ENCODE results near the gene HPS6.
A peak's percentile ranks its signal among the peaks of the same experiment; 100 is the strongest.

HPS6 gene

DNA sequence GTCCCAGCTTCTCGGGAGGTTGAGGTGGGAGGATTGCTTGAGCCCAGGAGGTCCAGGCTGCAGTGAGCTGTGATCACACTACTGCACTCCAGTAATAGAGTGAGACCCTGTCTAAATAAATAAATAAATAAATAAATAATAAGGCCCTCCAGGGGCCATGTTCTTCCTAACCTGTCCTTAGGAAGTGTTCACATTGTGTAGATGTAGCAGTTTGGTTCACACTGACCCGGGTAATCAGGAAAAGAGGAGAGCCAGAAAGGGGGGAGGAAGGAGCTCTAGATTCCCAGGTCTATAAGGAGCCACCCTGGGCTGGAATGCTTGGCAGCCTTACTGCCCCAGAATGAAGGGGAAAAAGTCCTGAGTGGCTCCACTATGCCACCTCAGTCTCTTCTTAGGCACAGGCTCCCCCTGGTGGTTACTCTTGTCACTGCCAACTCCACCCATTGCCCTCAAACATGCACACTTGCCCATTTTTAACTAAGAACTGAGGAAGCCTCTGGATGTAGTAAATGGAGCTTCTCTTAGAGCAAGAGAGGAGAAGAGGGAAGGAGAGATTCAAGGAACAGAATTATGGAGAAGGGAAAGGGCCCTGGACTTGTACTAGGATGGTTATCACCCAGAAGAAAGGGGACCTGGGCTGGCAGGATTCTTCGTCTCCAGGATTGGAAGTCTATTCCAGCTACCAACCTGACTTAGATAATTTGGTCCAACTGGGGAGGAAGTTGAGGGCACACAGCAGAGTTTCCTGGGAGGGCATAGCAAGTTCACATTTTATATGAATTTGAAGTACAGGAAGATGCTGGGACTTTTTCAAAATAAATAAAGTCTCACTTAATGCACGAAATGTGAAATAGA is 7.8 kb downstream of the HPS6 start:
- DNase-seq = peak; percentile 79

GRCh38 chr10:102083541-102083940 is 18.4 kb downstream of the HPS6 start:
- DNase-seq = no peak

- no peak for DNase-seq
Observed at GRCh38 chr10:102085336-102085735, 20.2 kb downstream of the HPS6 start.

DNA sequence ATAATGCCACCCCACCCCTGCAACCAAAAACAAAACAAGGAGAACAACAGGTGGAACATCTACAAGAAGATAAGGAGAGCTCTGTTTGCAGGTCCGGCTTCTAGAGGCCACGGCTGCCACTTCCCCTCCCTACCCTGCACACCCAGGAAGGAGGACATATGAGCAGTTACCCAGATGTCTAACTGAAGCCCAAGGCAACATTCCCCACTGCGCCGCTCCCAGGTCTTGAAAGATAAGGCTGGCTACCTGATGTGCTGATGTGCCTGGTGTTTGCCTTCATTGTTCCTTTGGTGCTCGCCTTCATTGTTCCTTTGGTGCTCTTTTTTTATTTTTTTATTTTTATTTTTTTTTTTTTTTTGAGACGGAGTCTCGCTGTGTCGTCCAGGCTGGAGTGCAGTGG is 21.0 kb downstream of the HPS6 start:
- DNase-seq = no peak

DNA sequence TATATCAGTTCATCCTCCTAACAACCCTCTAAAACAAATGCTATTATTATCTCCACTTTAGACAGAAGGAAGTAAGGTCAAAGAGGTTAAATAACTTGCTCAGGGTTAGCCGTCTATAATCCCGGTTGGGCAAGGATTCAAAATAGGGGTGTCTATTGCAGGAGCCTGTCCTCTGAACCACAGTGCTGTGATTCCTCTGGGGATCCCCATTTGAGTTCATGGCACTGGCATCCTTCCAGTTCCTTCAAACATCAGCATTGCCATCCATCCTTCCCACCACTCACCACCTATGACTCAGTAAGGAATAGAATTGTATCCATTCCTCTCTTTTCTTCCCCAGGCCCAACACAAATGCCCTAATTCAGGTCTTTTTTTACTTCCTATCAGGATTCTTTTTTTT is 25.6 kb downstream of the HPS6 start:
- DNase-seq = no peak

DNA sequence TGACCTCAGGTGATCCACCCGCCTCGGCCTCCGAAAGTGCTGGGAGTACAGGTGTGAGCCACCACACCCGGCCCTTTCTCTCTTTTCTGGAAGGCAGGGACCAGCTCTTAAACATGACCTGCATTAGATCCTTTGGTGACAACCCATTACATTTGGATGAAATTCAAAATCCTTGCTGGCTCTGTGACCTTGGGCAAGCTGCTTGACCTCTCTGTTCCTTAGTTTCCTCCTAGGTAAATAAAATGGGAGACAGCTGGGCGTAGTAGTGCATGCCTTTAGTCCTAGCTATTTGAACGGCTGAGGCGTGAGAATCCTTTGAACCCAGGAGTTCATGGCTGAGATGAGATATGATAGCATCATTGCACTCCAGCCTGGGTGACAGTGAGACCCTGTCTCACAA is 31.3 kb downstream of the HPS6 start:
- no peak for DNase-seq

DNA sequence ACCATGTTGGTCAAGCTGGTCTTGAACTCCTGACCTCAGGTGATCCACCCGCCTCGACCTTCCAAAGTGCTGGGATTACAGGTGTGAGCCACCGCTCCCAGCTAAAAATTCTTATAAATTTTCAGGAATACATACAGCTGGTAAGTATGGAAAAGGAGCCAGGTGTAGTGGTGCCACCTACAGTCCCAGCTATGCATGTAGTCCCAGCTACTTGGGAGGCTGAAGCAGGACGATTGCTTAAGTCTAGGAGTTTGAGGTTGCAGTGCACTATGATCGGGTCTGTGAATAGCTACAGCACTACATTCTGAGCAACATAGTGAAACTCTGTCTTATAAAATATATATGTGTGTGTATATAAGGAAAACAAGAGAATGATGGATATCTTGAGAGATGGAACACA is 36.0 kb downstream of the HPS6 start:
- DNase-seq = no peak

DNA sequence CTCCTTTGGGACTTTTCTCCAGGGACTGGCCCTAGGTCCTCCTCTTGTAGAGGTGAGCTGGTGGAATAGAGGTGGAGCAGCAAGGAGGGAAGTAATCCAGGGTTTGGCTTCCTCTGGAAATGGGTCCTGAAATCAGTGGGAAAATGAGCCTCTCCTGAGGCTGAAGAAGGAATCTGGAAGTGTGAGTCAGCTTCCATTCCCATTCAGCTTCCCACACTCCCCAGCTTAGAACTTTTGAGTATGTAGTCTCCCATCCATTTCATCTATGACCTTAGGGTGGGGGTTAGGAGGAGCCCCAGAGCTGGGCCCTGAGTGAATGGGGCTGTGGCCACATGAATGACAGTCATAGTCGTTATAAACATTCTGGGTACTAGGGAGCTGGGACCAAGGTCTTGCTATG is 37.3 kb downstream of the HPS6 start:
- no peak for DNase-seq

GRCh38 chr10:102106998-102107397 is 41.8 kb downstream of the HPS6 start:
- DNase-seq = no peak

- DNase-seq = no peak
Observed at GRCh38 chr10:102109166-102110116, 44.3 kb downstream of the HPS6 start.

GRCh38 chr10:102111276-102111675 is 46.1 kb downstream of the HPS6 start:
- no peak for DNase-seq

- no peak for DNase-seq
Observed at GRCh38 chr10:102112210-102112817, 47.2 kb downstream of the HPS6 start.

- DNase-seq = peak; percentile 42
Observed at GRCh38 chr10:102113261-102113955, 48.3 kb downstream of the HPS6 start.

DNA sequence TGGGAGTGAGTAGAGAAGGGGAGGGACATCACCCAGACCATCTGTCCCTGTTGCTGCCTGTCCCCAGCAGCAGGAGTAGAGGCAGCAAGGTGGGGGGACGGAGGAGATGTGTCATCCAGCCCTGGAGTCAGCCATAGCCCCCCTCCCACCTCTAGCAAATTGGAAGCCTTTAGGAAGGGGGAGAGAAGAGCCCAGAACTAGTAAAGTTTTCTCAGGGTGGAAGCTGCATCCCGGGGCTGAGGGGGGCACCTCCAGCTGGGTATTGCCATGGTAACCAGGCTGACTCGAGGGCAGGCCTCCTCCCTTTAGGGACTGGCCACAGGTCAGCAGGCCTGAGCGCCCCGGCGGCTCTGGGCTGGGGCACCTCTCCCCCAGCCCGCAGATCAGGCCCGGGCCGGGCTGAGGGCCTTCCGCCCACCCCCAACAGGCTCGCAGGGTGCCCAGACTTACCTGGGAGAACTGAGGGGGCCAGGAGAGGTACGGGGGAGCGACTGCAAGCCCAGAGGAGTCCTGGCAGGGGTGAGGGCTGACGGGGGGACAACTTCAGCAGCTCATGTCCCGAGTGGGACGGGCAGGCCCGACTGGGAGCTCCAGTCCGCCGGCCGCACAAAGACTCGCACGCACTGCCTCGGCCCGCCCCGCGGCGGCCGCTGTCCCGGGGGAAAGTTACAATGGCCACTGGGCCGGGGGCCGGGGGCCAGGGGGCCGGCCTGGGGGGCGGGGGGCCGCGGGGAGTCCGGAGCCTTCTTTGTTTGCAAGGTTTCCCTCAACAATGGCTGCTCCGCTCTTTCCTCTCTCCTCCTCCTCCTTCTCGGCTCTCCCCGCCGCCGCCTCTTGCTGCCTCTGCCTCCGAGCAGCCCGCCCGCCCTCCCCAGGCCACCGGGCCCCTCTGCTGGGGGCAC is 49.1 kb downstream of the HPS6 start:
- DNase-seq = no peak

GRCh38 chr10:102114861-102115618 is 49.9 kb downstream of the HPS6 start:
- peak; percentile 94 for DNase-seq

DNA sequence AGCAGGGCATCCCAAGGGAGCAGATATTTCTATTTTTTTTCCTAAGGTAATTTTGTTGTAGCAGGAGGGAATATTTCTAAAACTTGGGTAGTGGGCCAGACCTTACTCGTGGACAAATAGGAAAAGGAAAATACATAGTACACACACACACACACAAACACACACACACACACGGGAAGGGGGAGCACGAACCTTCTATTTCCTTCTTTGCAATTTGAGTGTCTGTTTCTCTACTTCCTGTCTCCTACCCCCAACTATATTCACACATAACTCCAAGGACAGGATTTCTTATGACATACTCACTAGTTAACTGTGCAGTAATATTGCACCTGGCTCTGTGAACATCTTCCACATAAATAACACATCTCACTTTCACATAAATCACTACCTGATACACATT is 50.6 kb downstream of the HPS6 start:
- no peak for DNase-seq

GRCh38 chr10:102116656-102117055 is 51.5 kb downstream of the HPS6 start:
- DNase-seq = no peak

Data from right forelimb (tissue), 1 donor.